GM21619 (cell line): ENCODE results near the gene ZGPAT.

ENCODE experiments used
- ATAC-seq: cut with Tn5 transposase; IDR thresholded peaks from one replicate; pipeline ENCODE4 v1.9.1; 2021; ENCODE audit not compliant: unreplicated experiment

ZGPAT gene

GRCh38 chr20:63691711-63692435, 16.0 kb upstream of the ZGPAT start:
- ATAC-seq: no peak

- no peak for ATAC-seq
Observed at GRCh38 chr20:63692436-63693082, 15.3 kb upstream of the ZGPAT start.

- ATAC-seq: no peak
Observed at GRCh38 chr20:63693083-63693732, 14.6 kb upstream of the ZGPAT start.

- ATAC-seq: no peak
Observed at GRCh38 chr20:63693733-63694583, 13.9 kb upstream of the ZGPAT start.

GRCh38 chr20:63694584-63695423, 13.0 kb upstream of the ZGPAT start:
- no peak for ATAC-seq

- ATAC-seq: no peak
Observed at GRCh38 chr20:63695424-63696305, 12.2 kb upstream of the ZGPAT start.

GRCh38 chr20:63696306-63696627, 11.6 kb upstream of the ZGPAT start:
- no peak for ATAC-seq

- no peak for ATAC-seq
Observed at GRCh38 chr20:63696628-63697356, 11.0 kb upstream of the ZGPAT start, which contains the start of gene TNFRSF6B. TSS of gene TNFRSF6B (plus strand) at chr20:63696652. CDS start at chr20:63696768, 116 bp downstream.

GRCh38 chr20:63697357-63697867, 10.4 kb upstream of the ZGPAT start:
- no peak for ATAC-seq

GRCh38 chr20:63697868-63698545, 9.8 kb upstream of the ZGPAT start:
- ATAC-seq: no peak

GRCh38 chr20:63698739-63699465, 8.9 kb upstream of the ZGPAT start:
- no peak for ATAC-seq

- ATAC-seq: no peak
Observed at GRCh38 chr20:63699466-63700198, 8.2 kb upstream of the ZGPAT start.

- no peak for ATAC-seq
Observed at GRCh38 chr20:63700199-63701050, 7.4 kb upstream of the ZGPAT start.

- ATAC-seq: no peak
Observed at GRCh38 chr20:63701051-63701328, 6.8 kb upstream of the ZGPAT start.

- ATAC-seq: no peak
Observed at GRCh38 chr20:63701329-63702035, 6.4 kb upstream of the ZGPAT start.
